ENCODE results near the gene SEMA3C. TPM values are rescaled to one million over a fixed set of nuclear protein-coding genes. Genes with fewer than 3 reads are reported as not detected.

SEMA3C gene
- total and polyA plus RNA-seq, 8 donors, result 58.0 to 118 (median 95.0) TPM

GRCh38 chr7:80752954-80753690, 165.7 kb downstream of the SEMA3C start:
- H3K4me1 ChIP-seq, result no peaks in the 10 kb centered on the region
- no peaks in the 10 kb centered on the region for H3K9me3 ChIP-seq
- H3K27me3 ChIP-seq, result no peaks in the 10 kb centered on the region
- no peak overlapping the region for H3K27ac ChIP-seq
- TF ChIP-seq CTCF (IDR thresholded peaks at IDR 0.05), result no peak
- intact Hi-C loops (cut with DNase I), result no loop called here
- no peak overlapping the region for H3K4me3 ChIP-seq
- no peak for DNase-seq
- peaks cover 0 to under 1% of the 10 kb centered on the region in 2 donors for H3K36me3 ChIP-seq
- ATAC-seq, result no peak

GRCh38 chr7:80749270-80749669, 169.6 kb downstream of the SEMA3C start:
- no peak overlapping the region for H3K4me3 ChIP-seq
- no peak for ATAC-seq
- no peaks in the 10 kb centered on the region for H3K4me1 ChIP-seq
- DNase-seq, result no peak
- no peaks in the 10 kb centered on the region for H3K27me3 ChIP-seq
- H3K27ac ChIP-seq, result no peak overlapping the region
- no peak for TF ChIP-seq CTCF (IDR thresholded peaks at IDR 0.05)
- peaks cover 0 to 5% of the 10 kb centered on the region in 2 donors for H3K36me3 ChIP-seq
- no peaks in the 10 kb centered on the region for H3K9me3 ChIP-seq
- intact Hi-C loops (cut with DNase I), result no loop called here

- no peak for TF ChIP-seq CTCF (IDR thresholded peaks at IDR 0.05)
- intact Hi-C loops (cut with DNase I), result no loop called here
- ATAC-seq (no peak), DNase-seq (no peak)
- peaks cover 0 to 5% of the 10 kb centered on the region in 2 donors for H3K36me3 ChIP-seq
- H3K4me1 ChIP-seq, result no peaks in the 10 kb centered on the region
- no peak overlapping the region for H3K4me3 ChIP-seq
- H3K27me3 ChIP-seq, result no peaks in the 10 kb centered on the region
- H3K27ac ChIP-seq, result no peak overlapping the region
- no peaks in the 10 kb centered on the region for H3K9me3 ChIP-seq
These were observed 170.3 kb downstream of the SEMA3C start for GRCh38 chr7:80748363-80749042.

GRCh38 chr7:80740778-80741545, 177.9 kb downstream of the SEMA3C start:
- TF ChIP-seq CTCF (IDR thresholded peaks at IDR 0.05), result no peak
- no peaks in the 10 kb centered on the region for H3K4me1 ChIP-seq
- no peaks in the 10 kb centered on the region for H3K9me3 ChIP-seq
- intact Hi-C loops (cut with DNase I), result no loop called here
- H3K4me3 ChIP-seq, result no peak overlapping the region
- no peak for DNase-seq
- H3K27me3 ChIP-seq, result no peaks in the 10 kb centered on the region
- peaks cover 0 to 5% of the 10 kb centered on the region in 2 donors for H3K36me3 ChIP-seq
- H3K27ac ChIP-seq, result no peak overlapping the region
- ATAC-seq, result no peak

All from left lung (tissue), 10 donors.